ENCODE data around the gene DKKL1.

- no peak for TF ChIP-seq CTCF (conservative IDR thresholded peaks at IDR 0.05)
- TF ChIP-seq EZH2 (IDR thresholded peaks at IDR 0.05; ENCODE audit: low read depth): no peak
Observed at GRCh38 chr19:49414256-49414655, 50.6 kb downstream of the DKKL1 start.
